ENCODE measurements around the gene ATG9B.

ATG9B gene

GRCh38 chr7:151056666-151057505 is 32.6 kb upstream of the ATG9B start:
- Histone ChIP-seq H3K4me2 (peak overlapping the region; percentile 57), H3K36me3 (ENCODE audit: insufficient read depth) (no peaks in the 10 kb centered on the region), H3K27ac (no peak overlapping the region), H3K4me3 (IDR thresholded peaks at IDR 0.05; ENCODE audit: insufficient read depth, low read depth, low read length) (no peak overlapping the region), H3K4me1 (ENCODE audit: low read depth, poor library complexity, severe bottlenecking) (peaks cover 11% of the 10 kb centered on the region), H3K9ac (peak overlapping the region; percentile 8; the same call in 1 of the 2 replicates), H2AFZ (ENCODE audit: low read depth) (peak overlapping the region; percentile 74), H3K27me3 (ENCODE audit: insufficient read depth, low read depth) (no peaks in the 10 kb centered on the region), H3K79me2 (ENCODE audit: insufficient read depth, low read depth) (peaks cover 18% of the 10 kb centered on the region; the same call in 1 of the 2 replicates), H4K20me1 (ENCODE audit: insufficient read depth) (no peaks in the 10 kb centered on the region)
- no peak for TF ChIP-seq CTCF (conservative IDR thresholded peaks at IDR 0.05; ENCODE audit: low read depth, low read length)

- Histone ChIP-seq H2AFZ (ENCODE audit: low read depth) (no peak overlapping the region), H3K4me1 (ENCODE audit: low read depth, poor library complexity, severe bottlenecking) (peaks cover 11% of the 10 kb centered on the region), H3K79me2 (ENCODE audit: insufficient read depth, low read depth) (peaks cover 12% of the 10 kb centered on the region; the same call in 1 of the 2 replicates), H3K27me3 (ENCODE audit: insufficient read depth, low read depth) (no peaks in the 10 kb centered on the region), H4K20me1 (ENCODE audit: insufficient read depth) (no peaks in the 10 kb centered on the region), H3K9ac (no peak overlapping the region), H3K4me2 (no peak overlapping the region; the same call in 1 of the 2 replicates), H3K27ac (no peak overlapping the region), H3K4me3 (IDR thresholded peaks at IDR 0.05; ENCODE audit: insufficient read depth, low read depth, low read length) (no peak overlapping the region), H3K36me3 (ENCODE audit: insufficient read depth) (no peaks in the 10 kb centered on the region)
- TF ChIP-seq CTCF (conservative IDR thresholded peaks at IDR 0.05; ENCODE audit: low read depth, low read length) = no peak
These were observed 32.0 kb upstream of the ATG9B start for GRCh38 chr7:151056283-151056665.

- Histone ChIP-seq H3K4me3 (IDR thresholded peaks at IDR 0.05; ENCODE audit: insufficient read depth, low read depth, low read length) (no peak overlapping the region), H3K9ac (no peak overlapping the region), H3K27me3 (ENCODE audit: insufficient read depth, low read depth) (peaks cover 13% of the 10 kb centered on the region; the same call in 1 of the 2 replicates), H3K27ac (no peak overlapping the region), H3K4me1 (ENCODE audit: low read depth, poor library complexity, severe bottlenecking) (peaks cover under 1% of the 10 kb centered on the region), H2AFZ (ENCODE audit: low read depth) (no peak overlapping the region), H3K79me2 (ENCODE audit: insufficient read depth, low read depth) (no peaks in the 10 kb centered on the region), H3K4me2 (no peak overlapping the region), H4K20me1 (ENCODE audit: insufficient read depth) (no peaks in the 10 kb centered on the region), H3K36me3 (ENCODE audit: insufficient read depth) (no peaks in the 10 kb centered on the region)
- no peak for TF ChIP-seq CTCF (conservative IDR thresholded peaks at IDR 0.05; ENCODE audit: low read depth, low read length)
These were observed 29.5 kb upstream of the ATG9B start for GRCh38 chr7:151053751-151054150.

GRCh38 chr7:151053096-151053495 is 28.8 kb upstream of the ATG9B start:
- Histone ChIP-seq H2AFZ (ENCODE audit: low read depth) (no peak overlapping the region), H3K4me3 (IDR thresholded peaks at IDR 0.05; ENCODE audit: insufficient read depth, low read depth, low read length) (no peak overlapping the region), H3K79me2 (ENCODE audit: insufficient read depth, low read depth) (no peaks in the 10 kb centered on the region), H3K4me1 (ENCODE audit: low read depth, poor library complexity, severe bottlenecking) (no peaks in the 10 kb centered on the region), H3K27me3 (ENCODE audit: insufficient read depth, low read depth) (peaks cover 13% of the 10 kb centered on the region; the same call in 1 of the 2 replicates), H4K20me1 (ENCODE audit: insufficient read depth) (no peaks in the 10 kb centered on the region), H3K27ac (no peak overlapping the region), H3K9ac (no peak overlapping the region), H3K36me3 (ENCODE audit: insufficient read depth) (no peaks in the 10 kb centered on the region), H3K4me2 (no peak overlapping the region)
- TF ChIP-seq CTCF (conservative IDR thresholded peaks at IDR 0.05; ENCODE audit: low read depth, low read length) = no peak

Measured in KMS-11 (cell line).